BJ (cell line): ENCODE data around the gene PACSIN2. TPM values are rescaled to one million over a fixed set of nuclear protein-coding genes. Genes with fewer than 3 reads are reported as not detected.

Experiments used
- CTCF ChIA-PET: fragments of 350-600 bp; formaldehyde crosslinking; extraction: SDS; loops from one replicate; lab custom pipeline; 2021; ENCODE audit warnings: antibody characterized with exemption, inconsistent platforms; lab: Yijun Ruan, JAX
- POLR2A ChIA-PET: fragments of 300-600 bp; sonication (Branson Sonifier 250); formaldehyde crosslinking; extraction: SDS; loops from one replicate; lab custom pipeline; 2021; ENCODE audit warnings: antibody characterized with exemption; lab: Charles Lee
- DNase-seq: peaks from one replicate; pipeline ENCODE4 v3.0.0-alpha.2; 2011; ENCODE audit warnings: low read depth
- H3K27me3 ChIP-seq: 2 replicates; pipeline ENCODE4 v1.6.0; 2011; ENCODE audit warnings: low read length; ENCODE audit not compliant: control insufficient read depth, insufficient read depth
- H3K36me3 ChIP-seq: 2 replicates; pipeline ENCODE4 v1.5.1; 2011; ENCODE audit warnings: low read length; ENCODE audit not compliant: control insufficient read depth, insufficient read depth
- H3K4me3 ChIP-seq: 2 replicates; pipeline ENCODE4 v1.5.1; 2011; ENCODE audit warnings: low read depth, mild to moderate bottlenecking, control low read depth, low read length
- CTCF ChIP-seq: IDR thresholded peaks from 2 replicates; pipeline ENCODE4 v1.5.1; 2011; ENCODE audit warnings: low read depth, mild to moderate bottlenecking, control low read depth, inconsistent platforms, low read length, moderate library complexity; ENCODE audit not compliant: insufficient read depth
- polyA plus RNA-seq: library from polyadenylated mRNA; depleted of rRNA; stranded (reverse); fragments of >200 nt; gene quantifications from 2 replicates; pipeline ENCODE4 v1.2.3, GENCODE V29; 2011

The PACSIN2 gene
- polyA plus RNA-seq, 1 experiment, result 86.3 TPM

GRCh38 chr22:42833104-42833503 lies 181.8 kb downstream of the PACSIN2 start:
- ChIA-PET POLR2A (interaction anchor here (0.5 kb wide), 1 partner anchor 208 kb away, joined by 3 read pairs; no protein-coding TSS in a partner anchor), CTCF (interaction anchor here (0.6 to 4.4 kb wide), 4 partner anchors 9 to 275 kb away, joined by 3 to 30 read pairs (median 3); no protein-coding TSS in a partner anchor)
- TF ChIP-seq CTCF, result no peak
- no peak for DNase-seq
- no peak overlapping the region for H3K4me3 ChIP-seq
- H3K36me3 ChIP-seq, result peaks cover 25% of the 10 kb centered on the region
- H3K27me3 ChIP-seq, result no peaks in the 10 kb centered on the region

GRCh38 chr22:42831712-42832111 lies 183.2 kb downstream of the PACSIN2 start:
- Histone ChIP-seq H3K36me3 (peaks cover 22% of the 10 kb centered on the region), H3K27me3 (no peaks in the 10 kb centered on the region), H3K4me3 (no peak overlapping the region)
- TF ChIP-seq CTCF, result no peak
- CTCF ChIA-PET, result interaction anchor here (0.6 kb wide), 1 partner anchor 8 kb away, joined by 3 read pairs; no protein-coding TSS in a partner anchor
- POLR2A ChIA-PET, result no interaction called here
- no peak for DNase-seq

GRCh38 chr22:42830161-42830560 lies 184.8 kb downstream of the PACSIN2 start:
- no peak for DNase-seq
- Histone ChIP-seq H3K27me3 (no peaks in the 10 kb centered on the region), H3K4me3 (no peak overlapping the region), H3K36me3 (peaks cover 19% of the 10 kb centered on the region)
- TF ChIP-seq CTCF, result no peak
- ChIA-PET POLR2A (no interaction called here), CTCF (interaction anchor here (1.7 kb wide), 1 partner anchor 10 kb away, joined by 6 read pairs; no protein-coding TSS in a partner anchor)

- Histone ChIP-seq H3K27me3 (no peaks in the 10 kb centered on the region), H3K4me3 (no peak overlapping the region), H3K36me3 (peaks cover 19% of the 10 kb centered on the region)
- DNase-seq, result no peak
- ChIA-PET CTCF (interaction anchor here (1.7 kb wide), 2 partner anchors 9 to 13 kb away, joined by 5 to 6 read pairs; no protein-coding TSS in a partner anchor), POLR2A (no interaction called here)
- TF ChIP-seq CTCF, result no peak
Measured at GRCh38 chr22:42829302-42829701, 185.6 kb downstream of the PACSIN2 start.

GRCh38 chr22:42825796-42826195 lies 189.2 kb downstream of the PACSIN2 start:
- POLR2A ChIA-PET, result no interaction called here

More at GRCh38 chr22:42825796-42826195, 189.2 kb downstream of the PACSIN2 start:
- CTCF ChIA-PET, result interaction anchor here (1.0 kb wide), 1 partner anchor 42 kb away, joined by 3 read pairs; no protein-coding TSS in a partner anchor
- no peak for DNase-seq
- Histone ChIP-seq H3K27me3 (no peaks in the 10 kb centered on the region), H3K36me3 (peaks cover 7% of the 10 kb centered on the region), H3K4me3 (no peak overlapping the region)
- TF ChIP-seq CTCF, result no peak
